ENCODE results near the gene EVA1C. TPM values are rescaled to one million over a fixed set of nuclear protein-coding genes. Genes with fewer than 3 reads are reported as not detected.
A peak's percentile ranks its signal among the peaks of the same experiment; 100 is the strongest.
"Not testable (repeated sequence)": the region's sequence is repeated elsewhere in the genome, so short reads cannot be mapped to it uniquely, and the experiment has no call there.

EVA1C gene
- total RNA-seq, 1 donor from 2014 or later, result 147 TPM

DNA sequence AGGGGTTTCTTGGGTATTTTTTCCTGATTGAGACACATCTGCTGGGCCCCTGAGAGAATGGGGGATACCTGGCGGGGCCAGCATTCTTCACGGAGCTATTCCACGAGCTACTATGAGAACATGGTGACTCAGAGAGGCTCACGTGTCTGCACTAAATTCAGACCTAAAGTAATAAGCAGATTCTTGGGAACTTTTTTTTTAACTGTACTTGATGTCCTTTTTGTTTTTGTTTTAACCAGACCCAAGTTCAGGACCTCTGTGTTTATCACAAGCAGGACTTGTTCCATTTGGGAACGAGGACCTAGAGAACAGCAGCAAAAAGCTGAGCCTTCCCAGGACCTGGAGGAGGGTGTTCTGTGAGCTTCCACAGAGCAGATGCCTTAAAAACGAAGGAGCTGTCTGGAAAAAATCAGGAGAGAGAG, 44.0 kb downstream of the EVA1C start:
- Histone ChIP-seq H3K4me3 (no peak overlapping the region), H3K36me3 (peaks cover 30 to 62% of the 10 kb centered on the region in 2 donors), H3K27me3 (no peaks in the 10 kb centered on the region), H3K9me3 (no peaks in the 10 kb centered on the region), H3K4me1 (peaks cover 6 to 30% of the 10 kb centered on the region in 2 donors), H3K27ac (peak overlapping the region; percentile 64 to 84)
- intact Hi-C loops (cut with DNase I), result loop anchor here (2.0 kb wide), 1 partner anchor 44 kb away; the partner anchor contains the start of gene EVA1C
- TF ChIP-seq, protein P1, sequence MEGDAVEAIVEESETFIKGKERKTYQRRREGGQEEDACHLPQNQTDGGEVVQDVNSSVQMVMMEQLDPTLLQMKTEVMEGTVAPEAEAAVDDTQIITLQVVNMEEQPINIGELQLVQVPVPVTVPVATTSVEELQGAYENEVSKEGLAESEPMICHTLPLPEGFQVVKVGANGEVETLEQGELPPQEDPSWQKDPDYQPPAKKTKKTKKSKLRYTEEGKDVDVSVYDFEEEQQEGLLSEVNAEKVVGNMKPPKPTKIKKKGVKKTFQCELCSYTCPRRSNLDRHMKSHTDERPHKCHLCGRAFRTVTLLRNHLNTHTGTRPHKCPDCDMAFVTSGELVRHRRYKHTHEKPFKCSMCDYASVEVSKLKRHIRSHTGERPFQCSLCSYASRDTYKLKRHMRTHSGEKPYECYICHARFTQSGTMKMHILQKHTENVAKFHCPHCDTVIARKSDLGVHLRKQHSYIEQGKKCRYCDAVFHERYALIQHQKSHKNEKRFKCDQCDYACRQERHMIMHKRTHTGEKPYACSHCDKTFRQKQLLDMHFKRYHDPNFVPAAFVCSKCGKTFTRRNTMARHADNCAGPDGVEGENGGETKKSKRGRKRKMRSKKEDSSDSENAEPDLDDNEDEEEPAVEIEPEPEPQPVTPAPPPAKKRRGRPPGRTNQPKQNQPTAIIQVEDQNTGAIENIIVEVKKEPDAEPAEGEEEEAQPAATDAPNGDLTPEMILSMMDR (IDR thresholded peaks at IDR 0.05), result no peak
- DNase-seq (ENCODE audit: low spot score in 2 of 2), result peak in 1 of 2 donors; percentile 71

- H3K36me3 ChIP-seq, result peaks cover 31 to 65% of the 10 kb centered on the region in 2 donors
- intact Hi-C loops (cut with DNase I), result loop anchor here (2.0 kb wide), 1 partner anchor 45 kb away; the partner anchor contains the start of gene EVA1C
- peak overlapping the region; percentile 64 to 84 for H3K27ac ChIP-seq
- H3K4me3 ChIP-seq, result no peak overlapping the region
- H3K4me1 ChIP-seq, result peaks cover 6 to 22% of the 10 kb centered on the region in 2 donors
- H3K27me3 ChIP-seq, result no peaks in the 10 kb centered on the region
- H3K9me3 ChIP-seq, result no peaks in the 10 kb centered on the region
- DNase-seq (ENCODE audit: low spot score in 2 of 2), result no peak
- TF ChIP-seq, protein P1 (IDR thresholded peaks at IDR 0.05), result peak in 1 of 3 experiments; percentile 23
These were observed 44.9 kb downstream of the EVA1C start for GRCh38 chr21:32457360-32457840.

DNA sequence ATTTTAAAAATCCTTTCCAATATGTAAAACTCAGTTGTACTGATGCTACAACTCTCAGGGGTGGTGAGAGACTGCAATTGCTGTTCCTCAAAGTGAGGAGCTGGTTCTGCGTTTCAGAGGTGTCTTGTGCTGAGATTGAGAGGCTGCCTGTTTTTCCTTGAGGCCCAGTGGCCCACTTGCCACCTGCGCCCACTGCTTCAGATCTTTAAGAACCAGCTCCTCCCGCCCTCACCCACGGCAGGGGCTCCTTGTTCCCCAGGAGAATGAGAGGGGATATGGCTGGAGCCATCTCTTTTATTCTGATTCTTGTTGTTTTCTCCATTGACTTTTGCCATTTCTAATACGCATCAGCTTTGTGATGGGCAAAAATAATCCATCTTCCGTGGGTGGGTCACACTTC, 45.5 kb downstream of the EVA1C start:
- intact Hi-C loops (cut with DNase I), result loop anchor here (2.0 kb wide), 1 partner anchor 45 kb away; the partner anchor contains the start of gene EVA1C
- Histone ChIP-seq H3K4me1 (peaks cover 9 to 28% of the 10 kb centered on the region in 2 donors), H3K27ac (peak overlapping the region; percentile 64 to 84), H3K36me3 (peaks cover 32 to 65% of the 10 kb centered on the region in 2 donors), H3K9me3 (no peaks in the 10 kb centered on the region), H3K27me3 (no peaks in the 10 kb centered on the region), H3K4me3 (no peak overlapping the region)
- DNase-seq (ENCODE audit: low spot score in 2 of 2), result no peak
- TF ChIP-seq, protein P1 (IDR thresholded peaks at IDR 0.05), result no peak

GRCh38 chr21:32459972-32460371, 47.5 kb downstream of the EVA1C start:
- TF ChIP-seq, protein P1 (IDR thresholded peaks at IDR 0.05), result no peak
- Histone ChIP-seq H3K36me3 (peaks cover 30 to 55% of the 10 kb centered on the region in 2 donors), H3K9me3 (no peaks in the 10 kb centered on the region), H3K4me1 (peaks cover 14 to 44% of the 10 kb centered on the region in 2 donors), H3K27me3 (no peaks in the 10 kb centered on the region), H3K4me3 (no peak overlapping the region), H3K27ac (peak overlapping the region in 1 of 2 donors; percentile 93)
- intact Hi-C loops (cut with DNase I), result loop anchor here (5.0 kb wide), 1 partner anchor 107 kb away; no protein-coding TSS in a partner anchor
- no peak for DNase-seq (ENCODE audit: low spot score in 2 of 2)

DNA sequence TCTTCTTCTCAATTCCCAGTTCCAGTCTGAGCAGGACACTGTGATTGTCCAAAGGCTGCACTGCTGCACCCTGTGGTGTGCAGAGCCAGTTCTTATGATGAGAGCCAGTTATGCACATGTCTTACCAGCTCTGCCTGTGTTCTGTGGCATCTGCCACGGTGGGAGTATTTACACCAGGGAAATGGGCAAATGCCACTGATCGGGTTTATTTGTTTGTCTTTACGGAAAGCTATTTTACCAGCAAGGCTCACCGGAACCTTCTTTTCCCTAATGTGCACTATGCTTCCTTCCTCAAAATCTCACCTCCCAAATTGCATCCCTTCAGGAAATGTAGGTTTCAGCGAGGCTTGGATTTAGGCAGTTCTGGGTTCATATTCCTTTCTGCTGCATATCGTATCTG, 49.0 kb downstream of the EVA1C start:
- no peak for DNase-seq (ENCODE audit: low spot score in 2 of 2)
- H3K27ac ChIP-seq, result peak overlapping the region; percentile 83 to 93
- H3K9me3 ChIP-seq, result no peaks in the 10 kb centered on the region
- peaks cover 11 to 40% of the 10 kb centered on the region in 2 donors for H3K4me1 ChIP-seq
- TF ChIP-seq, protein P1 (IDR thresholded peaks at IDR 0.05), result no peak
- H3K36me3 ChIP-seq, result peaks cover 40 to 55% of the 10 kb centered on the region in 2 donors
- H3K27me3 ChIP-seq, result no peaks in the 10 kb centered on the region
- no peak overlapping the region for H3K4me3 ChIP-seq
- intact Hi-C loops (cut with DNase I), result loop anchor here (5.0 kb wide), 1 partner anchor 106 kb away; no protein-coding TSS in a partner anchor

DNA sequence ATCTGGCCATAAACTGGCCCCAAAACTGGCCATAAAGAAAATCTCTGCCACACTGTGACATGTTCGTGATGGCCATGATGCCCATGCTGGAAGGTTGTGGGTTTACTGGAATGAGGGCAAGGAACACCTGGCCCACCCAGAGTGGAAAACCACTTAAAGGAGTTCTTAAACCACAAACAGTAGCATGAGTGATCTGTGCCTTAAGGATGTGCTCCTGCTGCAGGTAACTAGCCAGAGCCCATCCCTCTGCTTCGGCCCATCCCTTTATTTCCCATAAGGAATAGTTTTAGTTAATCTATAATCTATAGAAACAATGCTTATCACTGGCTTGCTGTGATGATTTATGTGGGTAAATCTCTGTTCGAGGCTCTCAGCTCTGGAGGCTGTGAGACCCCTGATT, 50.1 kb downstream of the EVA1C start:
- peak overlapping the region; percentile 83 to 93 for H3K27ac ChIP-seq

More for the DNA sequence above, 50.1 kb downstream of the EVA1C start:
- peaks cover 41 to 58% of the 10 kb centered on the region in 2 donors for H3K36me3 ChIP-seq
- not testable (repeated sequence) for H3K9me3 ChIP-seq; H3K4me3 ChIP-seq; DNase-seq (ENCODE audit: low spot score in 2 of 2); H3K27me3 ChIP-seq
- intact Hi-C loops (cut with DNase I), result loop anchor here (5.0 kb wide), 1 partner anchor 105 kb away; no protein-coding TSS in a partner anchor
- peaks cover 8 to 30% of the 10 kb centered on the region in 2 donors for H3K4me1 ChIP-seq
